Heart left ventricle (tissue), 16 donors: ENCODE results near the gene POLR1G. TPM values are rescaled to one million over a fixed set of nuclear protein-coding genes. Genes with fewer than 3 reads are reported as not detected.

Experiments used
- ATAC-seq, 4 donors: fragments of 200-7000 bp; cut with Tn5 transposase; one replicate each; pipeline ENCODE4 v1.9.1; 2020 to 2022; ENCODE audit warnings: moderate library complexity in 4 of 4, mild to moderate bottlenecking in 3 of 4, moderate number of reproducible peaks in 1 of 4
- DNase-seq, 5 donors: peaks; one replicate each; pipeline ENCODE4 v3.0.0-alpha.2; 2020
- H3K27ac ChIP-seq, 12 donors: fragments of 200-600 bp; sonication (generic) in 4 of 12; one replicate each; pipeline versions ENCODE4 v1.5.0 to v1.8.0; 2016 to 2022; ENCODE audit warnings: mild to moderate bottlenecking in 2 of 12
- H3K27me3 ChIP-seq, 9 donors: fragments of 200-600 bp; sonication (generic) in 2 of 9; one replicate each; pipeline versions ENCODE4 v1.5.1 to v1.8.0; 2016 to 2022; ENCODE audit warnings: mild to moderate bottlenecking in 3 of 9
- H3K36me3 ChIP-seq, 9 donors: fragments of 200-600 bp; sonication (generic) in 2 of 9; one replicate each; pipeline versions ENCODE4 v1.5.0 to v1.8.0; 2018 to 2022; ENCODE audit warnings: mild to moderate bottlenecking in 2 of 9
- H3K4me1 ChIP-seq, 12 donors: fragments of 200-600 bp; sonication (generic) in 4 of 12; one replicate each; pipeline versions ENCODE4 v1.5.0 to v1.8.0; 2016 to 2022; ENCODE audit warnings: mild to moderate bottlenecking in 3 of 12
- H3K4me3 ChIP-seq, 12 donors: fragments of 200-600 bp; sonication (generic) in 4 of 12; one replicate each; pipeline versions ENCODE4 v1.5.0 to v1.8.0; 2017 to 2022; ENCODE audit warnings: mild to moderate bottlenecking in 9 of 12, moderate library complexity in 4 of 12
- H3K9me3 ChIP-seq, 12 donors: fragments of 200-600 bp; sonication (generic) in 4 of 12; one replicate each; pipeline versions ENCODE4 v1.5.0 to v1.8.0; 2016 to 2022; ENCODE audit warnings: mild to moderate bottlenecking in 1 of 12
- POLR2A ChIP-seq, 2 donors: fragments of 450-650 bp; IDR thresholded peaks; one replicate each; pipeline ENCODE4 v1.6.1; 2017; ENCODE audit warnings: antibody characterized with exemption in 2 of 2, mild to moderate bottlenecking in 2 of 2, moderate library complexity in 2 of 2
- WGBS, 4 donors: extraction: QIAGEN DNeasy Blood & Tissue Kit in 2 of 4; methylation state at CpG; one replicate each; pipeline versions ENCODE4 v1.1.5 to v1.1.7; 2013 to 2018; 5-methylcytosine and 5-hydroxymethylcytosine counted together
- intact Hi-C, 10 donors: fragments of 100-400 bp; cut with DNase I; formaldehyde crosslinking; loops; one replicate each; pipeline versions ENCODE4 v1.11.1 to v1.14.2; 2022
- polyA plus RNA-seq, 2 donors: library from polyadenylated mRNA; stranded (reverse); fragments of 200-250 nt; gene quantifications; one replicate each; pipeline ENCODE4 v1.2.3, GENCODE V29; 2013
- total RNA-seq, 9 donors: library from RNA; depleted of rRNA in 2 of 9; stranded (reverse); fragments of >200 nt in 2 of 9; fragmentation: NEBNext Ultra II Directional in 3 of 9; extraction: Animal tissue kit (Norgen Biotek cat#: 25700) in 3 of 9; gene quantifications; one replicate each; pipeline versions ENCODE4 v1.1.0 to v1.2.4, GENCODE V29; 2016 to 2023
- TF ChIP-seq, protein P1 (sequence below), 12 donors: fragments of 200-600 bp; sonication (generic) in 4 of 12; IDR thresholded peaks; one replicate each; pipeline versions ENCODE4 v1.5.0 to v1.8.0; 2018 to 2022; ENCODE audit warnings: antibody characterized with exemption in 12 of 12, mild to moderate bottlenecking in 5 of 12
- donor health status: ischemic (EF 13 %, LVEDD 7.1; RV severe dilation, severe dysfunction).
- donor health status: healthy with polysubstance abuse.
- donor health status: DM: no; HTN: yes; CAD: no.
- donor health status: DM: no; HTN: no; CAD: no.
- donor health status: ischemic (EF 25% LVEDD 6.9; RV normal size, moderate dysfunction).
- donor health status: ischemic (EF 25% LVEDD 5.7; RV mildly dilated, moderate dysfunction).
- donor health status: healthy.
- donor health status: DM: yes; HTN: yes; CAD: no.
- donor health status: ischemic (EF 35%, LVEDD 5.7; RV mildly dilated, moderate dysfunction).
- donor health status: nonischemic (EF 11% LVEDD 7.7; RV severe dilation, severe dysfunction).
- donor health status: DM: yes; HTN: yes; CAD: no.
- donor health status: PGD.
- donor health status: ischemic (EF 29% LVEDD 5.4; RV normal size, mild dysfunction).
- donor health status: nonischemic (EF 23%, LVEDD 6.1; RV moderate dilation, normal function).

Gene POLR1G
- total and polyA plus RNA-seq, 11 donors: 4.4 to 10.6 (median 6.9) TPM

DNA sequence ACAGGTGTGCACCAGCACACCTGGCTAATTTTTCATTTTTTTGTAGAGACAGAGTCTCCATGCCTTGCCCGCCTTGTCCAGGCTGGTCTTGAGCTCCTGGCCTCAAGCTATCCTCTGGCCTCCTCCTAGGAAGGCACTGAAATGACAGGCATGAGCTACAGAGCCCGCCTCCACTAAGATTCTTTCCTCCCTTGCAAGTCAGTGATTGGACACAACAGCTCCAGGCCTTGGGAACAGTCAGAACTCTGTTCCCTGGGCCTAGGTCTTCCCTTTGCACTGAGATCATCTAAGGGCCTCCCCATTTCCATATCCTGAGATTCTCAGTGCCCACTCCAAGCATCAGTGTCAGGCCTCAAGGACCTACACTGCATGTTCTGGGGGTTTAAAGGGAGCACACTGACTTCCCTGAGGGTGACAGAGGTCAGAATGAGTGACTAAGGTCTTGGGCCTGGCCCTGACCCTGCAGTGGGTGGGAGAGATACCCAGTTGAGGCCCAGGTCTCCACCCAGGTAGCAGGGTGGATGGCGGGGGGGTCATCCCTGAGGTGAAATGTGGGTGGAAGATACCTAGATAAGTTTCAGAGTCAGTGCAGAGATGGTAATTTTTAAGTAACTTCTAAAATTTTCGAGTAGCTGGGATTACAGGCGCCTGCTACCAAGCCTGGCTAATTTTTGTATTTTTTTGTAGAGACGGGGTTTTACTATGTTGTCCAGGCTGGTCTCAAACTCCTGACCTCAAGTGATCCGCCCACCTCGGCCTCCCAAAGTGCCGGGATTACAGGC is 34.6 kb downstream of the POLR1G start:
- Histone ChIP-seq H3K36me3 (no peaks in the 10 kb centered on the region), H3K4me1 (peaks cover 0 to 46% (median 24%) of the 10 kb centered on the region in 12 donors), H3K27me3 (no peaks in the 10 kb centered on the region), H3K27ac (peak overlapping the region in 10 of 12 donors; percentile 89 to 98 (median 95)), H3K4me3 (no peak overlapping the region), H3K9me3 (no peaks in the 10 kb centered on the region)
- WGBS, 4 donors: 86 to 95% (median 92%) methylated on average over 9 of the region's 9 CpGs
- no peak for ATAC-seq
- DNase-seq: no peak
- TF ChIP-seq, protein P1, sequence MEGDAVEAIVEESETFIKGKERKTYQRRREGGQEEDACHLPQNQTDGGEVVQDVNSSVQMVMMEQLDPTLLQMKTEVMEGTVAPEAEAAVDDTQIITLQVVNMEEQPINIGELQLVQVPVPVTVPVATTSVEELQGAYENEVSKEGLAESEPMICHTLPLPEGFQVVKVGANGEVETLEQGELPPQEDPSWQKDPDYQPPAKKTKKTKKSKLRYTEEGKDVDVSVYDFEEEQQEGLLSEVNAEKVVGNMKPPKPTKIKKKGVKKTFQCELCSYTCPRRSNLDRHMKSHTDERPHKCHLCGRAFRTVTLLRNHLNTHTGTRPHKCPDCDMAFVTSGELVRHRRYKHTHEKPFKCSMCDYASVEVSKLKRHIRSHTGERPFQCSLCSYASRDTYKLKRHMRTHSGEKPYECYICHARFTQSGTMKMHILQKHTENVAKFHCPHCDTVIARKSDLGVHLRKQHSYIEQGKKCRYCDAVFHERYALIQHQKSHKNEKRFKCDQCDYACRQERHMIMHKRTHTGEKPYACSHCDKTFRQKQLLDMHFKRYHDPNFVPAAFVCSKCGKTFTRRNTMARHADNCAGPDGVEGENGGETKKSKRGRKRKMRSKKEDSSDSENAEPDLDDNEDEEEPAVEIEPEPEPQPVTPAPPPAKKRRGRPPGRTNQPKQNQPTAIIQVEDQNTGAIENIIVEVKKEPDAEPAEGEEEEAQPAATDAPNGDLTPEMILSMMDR (IDR thresholded peaks at IDR 0.05): no peak
- no peak for TF ChIP-seq POLR2A (IDR thresholded peaks at IDR 0.05)
- intact Hi-C loops: no loop called here

DNA sequence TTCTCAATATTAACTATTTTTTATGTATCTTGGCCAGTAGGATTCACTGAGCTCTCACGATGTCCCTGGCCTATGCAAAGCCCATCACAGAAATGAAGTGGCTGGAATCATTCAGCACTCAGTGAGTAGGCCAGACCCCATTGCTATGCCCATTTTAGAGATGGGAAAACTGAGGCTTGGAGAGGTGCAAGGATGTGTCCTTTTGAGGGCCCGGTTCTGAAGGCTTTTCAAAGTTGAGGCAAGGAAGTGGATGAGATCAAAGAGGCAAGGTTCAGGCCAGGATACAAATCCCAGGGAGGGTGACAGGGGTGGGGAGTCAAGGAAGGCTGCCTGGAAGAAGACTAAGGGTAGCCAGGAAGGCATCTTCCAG is 35.9 kb downstream of the POLR1G start:
- Histone ChIP-seq H3K4me1 (peaks cover 0 to 46% (median 24%) of the 10 kb centered on the region in 12 donors), H3K4me3 (no peak overlapping the region), H3K9me3 (no peaks in the 10 kb centered on the region), H3K27ac (peak overlapping the region in 9 of 12 donors; percentile 77 to 97 (median 91)), H3K27me3 (no peaks in the 10 kb centered on the region), H3K36me3 (no peaks in the 10 kb centered on the region)
- no peak for ATAC-seq
- TF ChIP-seq POLR2A (IDR thresholded peaks at IDR 0.05): no peak
- TF ChIP-seq, protein P1 (IDR thresholded peaks at IDR 0.05): no peak
- DNase-seq: no peak
- WGBS, 4 donors: 75 to 83% (median 79%) methylated on average over 2 of the region's 2 CpGs
- intact Hi-C loops: no loop called here

DNA sequence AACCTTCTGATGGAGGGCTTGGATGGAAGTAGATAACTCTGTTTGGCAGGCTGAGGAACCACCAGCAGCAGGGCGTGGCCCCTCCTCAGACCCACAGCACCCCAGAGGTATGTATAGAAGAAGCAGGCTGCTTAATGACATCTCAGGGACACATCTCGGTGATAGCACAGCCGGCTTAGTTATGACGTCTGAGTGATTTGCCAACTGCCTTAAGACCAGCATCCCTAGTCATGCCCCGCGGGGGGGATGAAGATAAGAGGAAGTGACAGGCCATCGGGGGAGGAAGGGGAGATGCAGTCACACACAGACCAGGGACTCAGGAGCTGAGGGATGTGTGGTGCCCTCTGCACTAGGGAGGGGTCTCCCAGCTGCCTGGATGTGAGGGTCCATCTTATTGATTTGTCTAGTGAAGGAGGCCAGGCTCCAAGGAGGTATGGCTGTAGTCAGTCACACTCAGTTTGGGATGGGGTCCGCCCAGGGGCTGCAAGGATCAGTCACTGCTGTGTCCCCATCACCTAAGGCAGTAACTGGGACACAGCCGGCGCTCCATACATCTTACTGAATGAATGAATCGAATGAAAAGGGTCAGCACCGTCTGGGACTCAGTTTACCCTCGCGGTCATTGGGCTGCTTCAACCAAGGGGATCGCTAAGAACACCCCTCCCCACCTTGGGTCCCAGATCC is 36.5 kb downstream of the POLR1G start:
- WGBS, 4 donors: 9 to 24% (median 10%) methylated on average over 7 to 15 of the region's 15 CpGs
- ATAC-seq (peak in 2 of 4 donors; percentile 0 to 6), DNase-seq (peak in 4 of 5 donors; percentile 46 to 67 (median 59))
- H3K36me3 ChIP-seq: no peaks in the 10 kb centered on the region
- H3K4me3 ChIP-seq: peak overlapping the region in 10 of 12 donors; percentile 6 to 60 (median 52)
- intact Hi-C loops: no loop called here
- no peaks in the 10 kb centered on the region for H3K9me3 ChIP-seq
- peak overlapping the region; percentile 77 to 97 (median 88) for H3K27ac ChIP-seq
- TF ChIP-seq, protein P1 (IDR thresholded peaks at IDR 0.05): no peak
- TF ChIP-seq POLR2A (IDR thresholded peaks at IDR 0.05): no peak
- H3K27me3 ChIP-seq: no peaks in the 10 kb centered on the region
- peaks cover 0 to 46% (median 24%) of the 10 kb centered on the region in 12 donors for H3K4me1 ChIP-seq
